Stimulated activated CD8-positive, alpha-beta memory T cell treated with anti-CD3 and anti-CD28 coated beads, Interleukin-15, amount 100 ng/mL, for 24 hours (primary cell): ENCODE data around the gene KLRC4.
"Not testable (repeated sequence)": the region's sequence is repeated elsewhere in the genome, so short reads cannot be mapped to it uniquely, and the experiment has no call there.

Experiments used
- DNase-seq: peaks from one replicate; pipeline ENCODE4 v3.0.0-alpha.2; 2020; ENCODE audit warnings: low read depth

The KLRC4 gene

GRCh38 chr12:10397296-10397695 lies 12.3 kb downstream of the KLRC4 start:
- DNase-seq: no peak

- not testable (repeated sequence) for DNase-seq
These were observed 13.4 kb downstream of the KLRC4 start for GRCh38 chr12:10396176-10396575.

- no peak for DNase-seq
These were observed 14.1 kb downstream of the KLRC4 start for GRCh38 chr12:10395390-10395998.

GRCh38 chr12:10394531-10395152 lies 14.9 kb downstream of the KLRC4 start:
- not testable (repeated sequence) for DNase-seq

- no peak for DNase-seq
These were observed 16.3 kb downstream of the KLRC4 start for GRCh38 chr12:10393291-10393690.

GRCh38 chr12:10392394-10392930 lies 17.1 kb downstream of the KLRC4 start:
- no peak for DNase-seq

- DNase-seq: not testable (repeated sequence)
These were observed 18.6 kb downstream of the KLRC4 start for GRCh38 chr12:10390991-10391390.

GRCh38 chr12:10389904-10390303 lies 19.7 kb downstream of the KLRC4 start, which contains the start of gene KLRK1:
KLRK1 (minus strand) TSS chr12:10390041; CDS start chr12:10388810, 1,231 bp downstream.
- DNase-seq: no peak

- no peak for DNase-seq
These were observed 20.7 kb downstream of the KLRC4 start for GRCh38 chr12:10388624-10389413.

GRCh38 chr12:10387498-10387897 lies 22.1 kb downstream of the KLRC4 start:
- not testable (repeated sequence) for DNase-seq

GRCh38 chr12:10386857-10387256 lies 22.7 kb downstream of the KLRC4 start:
- no peak for DNase-seq

- no peak for DNase-seq
These were observed 24.4 kb downstream of the KLRC4 start for GRCh38 chr12:10385166-10385613.

- no peak for DNase-seq
These were observed 25.4 kb downstream of the KLRC4 start for GRCh38 chr12:10384191-10384590.

GRCh38 chr12:10381928-10382628 lies 27.5 kb downstream of the KLRC4 start:
- no peak for DNase-seq

- DNase-seq: not testable (repeated sequence)
These were observed 30.8 kb downstream of the KLRC4 start for GRCh38 chr12:10378737-10379136.

- no peak for DNase-seq
These were observed 34.9 kb downstream of the KLRC4 start for GRCh38 chr12:10374624-10375018.

- DNase-seq: no peak
These were observed 37.0 kb downstream of the KLRC4 start for GRCh38 chr12:10372559-10372958.

GRCh38 chr12:10371893-10372535 lies 37.5 kb downstream of the KLRC4 start:
- DNase-seq: not testable (repeated sequence)

GRCh38 chr12:10369557-10370415 lies 39.8 kb downstream of the KLRC4 start:
- DNase-seq: no peak
